A673 (cell line): ENCODE measurements around the gene C6orf62. TPM values are rescaled to one million over a fixed set of nuclear protein-coding genes. Genes with fewer than 3 reads are reported as not detected.
A peak's percentile ranks its signal among the peaks of the same experiment; 100 is the strongest.
"Not testable (repeated sequence)": the region's sequence is repeated elsewhere in the genome, so short reads cannot be mapped to it uniquely, and the experiment has no call there.

Experiments used
- Bru-seq: library from RNA; stranded (reverse); fragments of 400-500 nt; gene quantifications from one replicate; lab custom pipeline; 2021; lab: Mats Ljungman, UMichigan
- BruChase-seq, 2 experiments: library from RNA; stranded (reverse); fragments of 400-500 nt; gene quantifications; one replicate each; lab custom pipeline; 2021; lab: Mats Ljungman, UMichigan
- BruUV-seq: library from RNA; stranded (reverse); fragments of 400-500 nt; replicated peaks from 2 replicates; lab custom pipeline; 2021; lab: Mats Ljungman, UMichigan
- CTCF ChIA-PET: fragments of 300-600 bp; sonication (Branson Sonifier 250); formaldehyde crosslinking; loops from one replicate; lab custom pipeline; 2022; ENCODE audit warnings: antibody characterized with exemption; lab: Charles Lee
- POLR2A ChIA-PET: fragments of 300-600 bp; sonication (Branson Sonifier 250); formaldehyde crosslinking; loops from one replicate; lab custom pipeline; 2022; ENCODE audit warnings: antibody characterized with exemption; ENCODE audit not compliant: low non-redundant PET; lab: Charles Lee
- DNase-seq: peaks from one replicate; pipeline ENCODE4 v3.0.0-alpha.2; 2015; ENCODE audit warnings: low spot score
- H3K27ac ChIP-seq: fragments of 200-600 bp; sonication (generic); 2 replicates; pipeline ENCODE4 v1.5.1; 2016; ENCODE audit warnings: mixed run types, low read depth, mild to moderate bottlenecking, mixed read lengths, antibody characterized with exemption, low read length; ENCODE audit not compliant: poor library complexity, severe bottlenecking
- H3K27me3 ChIP-seq: fragments of 200-600 bp; sonication (generic); replicated peaks from 2 replicates; pipeline ENCODE4 v1.6.1; 2017; ENCODE audit warnings: mixed run types, low read depth, mild to moderate bottlenecking, mixed read lengths, antibody characterized with exemption, low read length; ENCODE audit not compliant: insufficient read depth, poor library complexity
- H3K36me3 ChIP-seq: fragments of 200-600 bp; sonication (generic); 2 replicates; pipeline ENCODE4 v1.6.1; 2016; ENCODE audit warnings: mixed run types, mild to moderate bottlenecking, mixed read lengths, antibody characterized with exemption, low read length; ENCODE audit not compliant: insufficient read depth, poor library complexity, severe bottlenecking
- H3K4me1 ChIP-seq: fragments of 200-600 bp; sonication (generic); 2 replicates; pipeline ENCODE4 v1.6.1; 2017; ENCODE audit warnings: mixed run types, mild to moderate bottlenecking, mixed read lengths, antibody characterized with exemption, low read length; ENCODE audit not compliant: insufficient read depth, poor library complexity, severe bottlenecking
- H3K4me3 ChIP-seq: fragments of 200-600 bp; sonication (generic); 2 replicates; pipeline ENCODE4 v1.5.1; 2016; ENCODE audit warnings: low read depth, mixed run types, mild to moderate bottlenecking, mixed read lengths, low read length; ENCODE audit not compliant: poor library complexity, severe bottlenecking
- H3K9me3 ChIP-seq: fragments of 200-600 bp; sonication (generic); 2 replicates; pipeline ENCODE4 v1.6.1; 2016; ENCODE audit warnings: mixed run types, low read depth, mild to moderate bottlenecking, mixed read lengths, antibody characterized with exemption, low read length; ENCODE audit not compliant: poor library complexity, severe bottlenecking
- EZH2 ChIP-seq: fragments of 200-600 bp; sonication (generic); IDR thresholded peaks from 2 replicates; pipeline ENCODE4 v1.6.1; 2017; ENCODE audit warnings: borderline replicate concordance, low read depth, mild to moderate bottlenecking, mixed read lengths, antibody characterized with exemption, low read length; ENCODE audit not compliant: poor library complexity, severe bottlenecking
- intact Hi-C: fragments of 100-400 bp; cut with micrococcal nuclease; formaldehyde crosslinking; loops from one replicate; pipeline ENCODE4 v1.10.0; 2022; ENCODE audit not compliant: unreplicated experiment
- long read RNA-seq: library from polyadenylated mRNA; stranded (forward); transcript quantifications from one replicate; pipeline ENCODE4 v2.0.0, GENCODE V29; 2022
- total RNA-seq: library from RNA; stranded (reverse); gene quantifications from 2 replicates; pipeline ENCODE4 v1.2.3, GENCODE V29; 2021
- TF ChIP-seq, protein P1 (sequence below): fragments of 300-800, 200-600 bp; sonication (generic); conservative IDR thresholded peaks from 2 replicates; pipeline ENCODE4 v1.5.1; 2017; ENCODE audit warnings: low read depth, mild to moderate bottlenecking, antibody characterized with exemption, low read length, moderate library complexity, mixed read lengths

Gene C6orf62
- total RNA-seq, result 91.7 and 107 TPM in 2 replicates
- percentile 98 among the genes with signal in this experiment for Bru-seq, nascent RNA
- BruChase-seq, experiment 1, labeled RNA remaining after a 2-hour chase, result percentile 99 among the genes with signal in this experiment
- percentile 99 among the genes with signal in this experiment for BruChase-seq, experiment 2, labeled RNA remaining after a 6-hour chase
- long read RNA-seq, full-length matches to known transcripts, result 6 of 14 reads
- long read RNA-seq, partial matches to known transcripts, result 3 of 14 reads
- long read RNA-seq, other reads (novel, unspliced or antisense), result 5 of 14 reads

DNA sequence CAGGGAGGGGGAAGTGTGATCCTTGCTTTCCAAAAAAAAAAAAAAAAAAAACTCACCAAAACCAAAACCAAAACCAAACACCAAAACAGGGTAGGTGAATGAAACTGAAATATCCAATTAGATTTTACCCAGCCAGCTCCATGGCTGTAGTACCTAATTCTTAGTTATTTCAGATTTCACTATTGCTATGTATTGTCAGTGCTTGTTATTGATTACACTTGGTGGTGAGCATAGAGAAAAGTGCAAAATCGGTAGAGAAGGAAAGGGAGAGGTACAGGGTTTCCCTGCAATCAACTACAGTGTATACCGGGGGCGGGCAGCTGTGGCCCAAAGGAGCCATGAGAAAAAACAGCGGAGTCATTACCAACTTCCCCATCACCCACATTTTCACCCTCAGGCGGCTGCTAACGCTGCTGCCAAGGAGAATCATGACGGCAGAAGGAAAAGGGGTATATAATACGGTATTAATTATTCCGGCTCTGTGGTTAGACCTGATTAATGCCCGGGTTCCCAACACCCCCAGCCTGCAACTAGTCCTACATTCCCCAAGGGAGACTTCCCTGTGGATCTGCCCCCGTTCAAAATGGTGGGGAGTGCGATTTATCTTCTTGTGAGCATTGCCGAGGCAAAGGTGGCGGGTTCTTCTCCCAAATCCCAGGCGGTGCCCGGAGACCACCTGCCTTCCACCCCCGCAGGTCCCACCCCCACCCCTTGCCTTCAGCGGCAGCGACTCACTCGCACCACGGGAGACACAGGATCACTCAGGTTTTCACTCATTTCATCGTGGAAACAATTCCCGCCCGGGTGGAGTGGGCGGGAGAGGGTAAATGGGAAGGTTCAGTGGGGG is at the start of gene C6orf62:
TSS of gene C6orf62 (minus strand) at position 30 of the 847 bp plus-strand sequence. CDS start 486 bp downstream, outside the sequence.
- Histone ChIP-seq H3K4me3 (peak within 1 kb of the TSS; percentile 81), H3K4me1 (peaks cover 11% of the 10 kb centered on the region), H3K27ac (peak within 1 kb of the TSS; percentile 94), H3K27me3 (no peaks in the 10 kb centered on the region), H3K9me3 (no peaks in the 10 kb centered on the region), H3K36me3 (peaks cover 28% of the 10 kb centered on the region)
- ChIA-PET POLR2A (interaction anchor here (0.6 to 0.7 kb wide), 2 partner anchors 338 to 701 kb away, joined by 13 to 14 read pairs; no protein-coding TSS in a partner anchor), CTCF (interaction anchor here (0.6 kb wide), 1 partner anchor 136 kb away, joined by 3 read pairs; no protein-coding TSS in a partner anchor)
- DNase-seq, result peak; percentile 51
- intact Hi-C loops, result loop anchor here (2.0 kb wide), 1 partner anchor 351 kb away; no protein-coding TSS in a partner anchor
- BruUV-seq, result TSS peak; percentile 59
- no peak for TF ChIP-seq EZH2
- TF ChIP-seq, protein P1, sequence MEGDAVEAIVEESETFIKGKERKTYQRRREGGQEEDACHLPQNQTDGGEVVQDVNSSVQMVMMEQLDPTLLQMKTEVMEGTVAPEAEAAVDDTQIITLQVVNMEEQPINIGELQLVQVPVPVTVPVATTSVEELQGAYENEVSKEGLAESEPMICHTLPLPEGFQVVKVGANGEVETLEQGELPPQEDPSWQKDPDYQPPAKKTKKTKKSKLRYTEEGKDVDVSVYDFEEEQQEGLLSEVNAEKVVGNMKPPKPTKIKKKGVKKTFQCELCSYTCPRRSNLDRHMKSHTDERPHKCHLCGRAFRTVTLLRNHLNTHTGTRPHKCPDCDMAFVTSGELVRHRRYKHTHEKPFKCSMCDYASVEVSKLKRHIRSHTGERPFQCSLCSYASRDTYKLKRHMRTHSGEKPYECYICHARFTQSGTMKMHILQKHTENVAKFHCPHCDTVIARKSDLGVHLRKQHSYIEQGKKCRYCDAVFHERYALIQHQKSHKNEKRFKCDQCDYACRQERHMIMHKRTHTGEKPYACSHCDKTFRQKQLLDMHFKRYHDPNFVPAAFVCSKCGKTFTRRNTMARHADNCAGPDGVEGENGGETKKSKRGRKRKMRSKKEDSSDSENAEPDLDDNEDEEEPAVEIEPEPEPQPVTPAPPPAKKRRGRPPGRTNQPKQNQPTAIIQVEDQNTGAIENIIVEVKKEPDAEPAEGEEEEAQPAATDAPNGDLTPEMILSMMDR, result no peak

DNA sequence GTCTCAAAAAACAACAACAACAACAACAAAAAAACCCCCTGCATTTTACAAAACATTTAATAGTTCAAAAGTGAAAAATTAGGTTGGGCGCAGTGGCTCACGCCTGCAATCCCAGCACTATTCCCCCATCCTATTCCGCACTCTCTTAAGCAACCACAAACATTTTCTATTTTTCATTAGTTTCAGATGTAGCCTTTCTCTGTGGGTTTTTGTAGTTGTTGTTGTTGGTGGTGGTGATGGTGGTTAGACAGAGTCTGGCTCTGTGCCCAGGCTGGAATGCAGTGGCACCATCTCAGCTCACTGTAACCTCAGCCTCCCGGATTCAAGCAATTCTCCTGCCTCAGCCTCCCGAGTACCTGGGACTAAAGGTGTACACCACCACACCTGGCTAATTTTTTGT is 49.4 kb upstream of the C6orf62 start:
- no peaks in the 10 kb centered on the region for H3K36me3 ChIP-seq
- no TSS peak for BruUV-seq
- CTCF ChIA-PET, result no interaction called here
- H3K4me1 ChIP-seq, result no peaks in the 10 kb centered on the region
- POLR2A ChIA-PET, result no interaction called here
- DNase-seq, result no peak
- no peaks in the 10 kb centered on the region for H3K9me3 ChIP-seq
- H3K4me3 ChIP-seq, result no peak overlapping the region
- intact Hi-C loops, result no loop called here
- no peaks in the 10 kb centered on the region for H3K27me3 ChIP-seq
- no peak overlapping the region for H3K27ac ChIP-seq
- TF ChIP-seq, protein P1, result no peak
- no peak for TF ChIP-seq EZH2

DNA sequence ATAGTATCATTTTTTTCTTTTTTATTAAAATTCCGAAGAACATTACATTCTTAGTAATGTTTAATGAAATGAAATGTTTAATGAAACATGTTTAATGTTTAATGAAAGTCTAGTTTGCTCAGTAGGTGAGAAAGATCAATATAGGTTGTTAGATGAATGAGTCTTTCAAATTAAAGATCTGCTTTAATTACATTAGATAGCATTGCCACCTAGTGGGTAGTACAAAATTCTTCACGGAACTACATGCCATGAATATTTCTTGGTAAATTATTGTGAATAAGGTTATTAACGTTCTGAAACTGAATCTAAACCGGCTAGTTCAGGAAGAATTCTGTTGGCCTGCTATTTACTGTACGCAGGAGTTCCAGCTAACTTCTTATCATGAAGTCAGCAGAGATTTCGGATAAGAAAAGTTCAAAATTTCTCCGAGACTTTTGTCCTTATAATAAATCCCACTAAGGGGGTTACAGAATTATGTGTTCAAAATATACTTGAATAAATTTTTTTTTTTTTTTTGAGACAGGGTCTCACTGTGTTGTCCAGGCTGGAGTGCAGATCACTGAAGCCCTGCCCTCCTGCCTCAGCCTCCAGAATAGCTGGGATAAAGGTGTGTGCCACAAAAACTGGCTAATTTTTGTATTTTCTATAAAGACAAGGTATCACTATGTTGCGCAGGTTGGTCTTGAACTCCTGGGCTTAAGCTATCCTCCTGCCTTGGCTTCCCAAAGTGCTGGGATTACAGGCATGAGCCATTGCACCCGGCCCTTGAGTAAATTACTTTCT is 47.9 kb upstream of the C6orf62 start:
- intact Hi-C loops, result loop anchor here (2.0 kb wide), 2 partner anchors 186 to 242 kb away; no protein-coding TSS in a partner anchor

DNA sequence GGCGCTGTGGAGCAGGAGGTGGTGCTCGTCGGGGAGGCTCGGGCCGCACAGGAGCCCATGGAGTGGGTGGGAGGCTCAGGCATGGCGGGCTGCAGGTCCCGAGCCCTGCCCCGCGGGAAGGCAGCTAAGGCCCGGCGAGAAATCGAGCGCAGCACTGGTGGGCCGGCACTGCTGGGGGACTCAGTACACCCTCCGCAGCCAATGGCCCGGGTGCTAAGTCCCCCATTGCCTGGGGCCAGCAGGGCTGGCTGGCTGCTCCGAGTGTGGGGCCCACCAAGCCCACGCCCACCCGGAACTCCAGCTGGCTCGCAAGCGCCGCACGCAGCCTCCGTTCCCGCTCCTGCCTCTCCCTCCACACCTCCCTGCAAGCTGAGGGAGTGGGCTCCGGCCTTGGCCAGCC is 47.0 kb upstream of the C6orf62 start:
- H3K36me3 ChIP-seq, DNase-seq, H3K4me1 ChIP-seq, POLR2A ChIA-PET, H3K27ac ChIP-seq, H3K27me3 ChIP-seq, H3K9me3 ChIP-seq, H3K4me3 ChIP-seq, BruUV-seq: not testable (repeated sequence)
- intact Hi-C loops, result loop anchor here (2.0 kb wide), 2 partner anchors 185 to 241 kb away; no protein-coding TSS in a partner anchor
- CTCF ChIA-PET, result interaction anchor here (1.0 kb wide), 1 partner anchor 185 kb away, joined by 3 read pairs; no protein-coding TSS in a partner anchor

More for the DNA sequence above, 47.9 kb upstream of the C6orf62 start:
- no peaks in the 10 kb centered on the region for H3K27me3 ChIP-seq
- H3K27ac ChIP-seq, result no peak overlapping the region
- H3K36me3 ChIP-seq, result no peaks in the 10 kb centered on the region
- no peaks in the 10 kb centered on the region for H3K9me3 ChIP-seq
- DNase-seq, result peak; percentile 42
- no peak overlapping the region for H3K4me3 ChIP-seq
- TF ChIP-seq, protein P1, result peak; percentile 60
- no peak for TF ChIP-seq EZH2
- ChIA-PET CTCF (interaction anchor here (1.0 kb wide), 1 partner anchor 186 kb away, joined by 3 read pairs; no protein-coding TSS in a partner anchor), POLR2A (no interaction called here)
- BruUV-seq, result no TSS peak
- H3K4me1 ChIP-seq, result no peaks in the 10 kb centered on the region
